Neural crest cell (in vitro differentiated cells): ENCODE data around the gene CLCA1. TPM values are rescaled to one million over a fixed set of nuclear protein-coding genes. Genes with fewer than 3 reads are reported as not detected.

ENCODE experiments used
- DNase-seq: peaks from one replicate; pipeline ENCODE4 v3.0.0; 2021; ENCODE audit warnings: low read depth, mixed read lengths, low spot score
- H3K27ac Mint-ChIP-seq: one replicate; pipeline ENCODE4 v1.8.0; 2021; ENCODE audit warnings: mild to moderate bottlenecking, mixed read lengths; ENCODE audit not compliant: unreplicated experiment
- H3K27me3 Mint-ChIP-seq: 2 replicates; pipeline ENCODE4 v1.8.0; 2021; ENCODE audit warnings: low read depth, mild to moderate bottlenecking, mixed read lengths
- H3K36me3 Mint-ChIP-seq: 2 replicates; pipeline ENCODE4 v1.8.0; 2021; ENCODE audit warnings: low read depth, mild to moderate bottlenecking, mixed read lengths
- H3K4me1 Mint-ChIP-seq: 2 replicates; pipeline ENCODE4 v1.8.0; 2021; ENCODE audit warnings: mixed read lengths
- H3K4me3 Mint-ChIP-seq: one replicate; pipeline ENCODE4 v1.8.0; 2021; ENCODE audit warnings: mild to moderate bottlenecking, mixed read lengths
- H3K9me3 Mint-ChIP-seq: 2 replicates; pipeline ENCODE4 v1.8.0; 2021; ENCODE audit warnings: mixed read lengths
- CTCF ChIP-seq: fragments of 200-600 bp; sonication (generic); conservative IDR thresholded peaks from 2 replicates; pipeline ENCODE4 v1.5.0; 2021; ENCODE audit warnings: antibody characterized with exemption, mild to moderate bottlenecking
- total RNA-seq: library from RNA; stranded (reverse); gene quantifications from 2 replicates; pipeline ENCODE4 v1.2.1, GENCODE V29; 2021

CLCA1 gene
- total RNA-seq, 1 donor from 2014 or later: not detected

GRCh38 chr1:86471291-86471690 lies 2.6 kb downstream of the CLCA1 start:
- Mint-ChIP-seq H3K4me1 (no peaks in the 10 kb centered on the region), H3K36me3 (no peaks in the 10 kb centered on the region), H3K9me3 (no peaks in the 10 kb centered on the region), H3K27me3 (peaks cover 21% of the 10 kb centered on the region), H3K4me3 (no peak overlapping the region), H3K27ac (no peak overlapping the region)
- DNase-seq: no peak
- no peak for TF ChIP-seq CTCF

GRCh38 chr1:86472152-86472551 lies 3.4 kb downstream of the CLCA1 start:
- no peak for TF ChIP-seq CTCF
- Mint-ChIP-seq H3K4me1 (no peaks in the 10 kb centered on the region), H3K9me3 (no peaks in the 10 kb centered on the region), H3K4me3 (no peak overlapping the region), H3K36me3 (no peaks in the 10 kb centered on the region), H3K27ac (no peak overlapping the region), H3K27me3 (peaks cover 20% of the 10 kb centered on the region)
- DNase-seq: no peak

- no peaks in the 10 kb centered on the region for H3K36me3 Mint-ChIP-seq
- no peaks in the 10 kb centered on the region for H3K9me3 Mint-ChIP-seq
- no peak for TF ChIP-seq CTCF
- no peak overlapping the region for H3K4me3 Mint-ChIP-seq
- peaks cover 20% of the 10 kb centered on the region for H3K27me3 Mint-ChIP-seq
- no peak overlapping the region for H3K27ac Mint-ChIP-seq
- DNase-seq: no peak
- H3K4me1 Mint-ChIP-seq: no peaks in the 10 kb centered on the region
Observed at GRCh38 chr1:86472767-86473166, 4.0 kb downstream of the CLCA1 start.

GRCh38 chr1:86477256-86477655 lies 8.5 kb downstream of the CLCA1 start:
- no peak overlapping the region for H3K4me3 Mint-ChIP-seq
- H3K4me1 Mint-ChIP-seq: no peaks in the 10 kb centered on the region
- no peaks in the 10 kb centered on the region for H3K9me3 Mint-ChIP-seq
- TF ChIP-seq CTCF: no peak
- no peak for DNase-seq
- no peak overlapping the region for H3K27ac Mint-ChIP-seq
- H3K27me3 Mint-ChIP-seq: no peaks in the 10 kb centered on the region
- H3K36me3 Mint-ChIP-seq: no peaks in the 10 kb centered on the region

GRCh38 chr1:86477682-86478081 lies 9.0 kb downstream of the CLCA1 start:
- Mint-ChIP-seq H3K4me3 (no peak overlapping the region), H3K27me3 (no peaks in the 10 kb centered on the region), H3K36me3 (no peaks in the 10 kb centered on the region), H3K27ac (no peak overlapping the region), H3K9me3 (no peaks in the 10 kb centered on the region), H3K4me1 (no peaks in the 10 kb centered on the region)
- TF ChIP-seq CTCF: no peak
- no peak for DNase-seq
